Left forelimb (tissue), 1 donor: ENCODE results near the gene CHEK2.
A peak's percentile ranks its signal among the peaks of the same experiment; 100 is the strongest.
"Not testable (repeated sequence)": the region's sequence is repeated elsewhere in the genome, so short reads cannot be mapped to it uniquely, and the experiment has no call there.

Experiments used
- DNase-seq: peaks from one replicate; pipeline ENCODE4 v3.0.0-alpha.2; 2018; ENCODE audit warnings: low spot score

Gene CHEK2

GRCh38 chr22:28689796-28690195 lies 51.8 kb downstream of the CHEK2 start:
- DNase-seq: not testable (repeated sequence)

- not testable (repeated sequence) for DNase-seq
Observed at GRCh38 chr22:28682966-28683365, 58.7 kb downstream of the CHEK2 start.

- not testable (repeated sequence) for DNase-seq
Observed at GRCh38 chr22:28680813-28681490, 60.7 kb downstream of the CHEK2 start.

GRCh38 chr22:28679611-28680287 lies 61.9 kb downstream of the CHEK2 start, which contains the start of gene TTC28:
Gene TTC28, minus strand, starts transcription at chr22:28679840. Its CDS starts 117 bp downstream, at chr22:28679723.
- DNase-seq: peak; percentile 93

GRCh38 chr22:28678778-28679610 lies 62.6 kb downstream of the CHEK2 start:
- peak; percentile 69 for DNase-seq

GRCh38 chr22:28678170-28678569 lies 63.5 kb downstream of the CHEK2 start:
- not testable (repeated sequence) for DNase-seq

- DNase-seq: no peak
Observed at GRCh38 chr22:28674121-28674563, 67.5 kb downstream of the CHEK2 start.

GRCh38 chr22:28670756-28671155 lies 70.9 kb downstream of the CHEK2 start:
- DNase-seq: no peak

- no peak for DNase-seq
Observed at GRCh38 chr22:28670161-28670560, 71.5 kb downstream of the CHEK2 start.

- no peak for DNase-seq
Observed at GRCh38 chr22:28669387-28669786, 72.2 kb downstream of the CHEK2 start.

GRCh38 chr22:28663569-28663942 lies 78.1 kb downstream of the CHEK2 start:
- DNase-seq: not testable (repeated sequence)

GRCh38 chr22:28658448-28658847 lies 83.2 kb downstream of the CHEK2 start:
- no peak for DNase-seq

GRCh38 chr22:28656181-28656580 lies 85.4 kb downstream of the CHEK2 start:
- no peak for DNase-seq

- DNase-seq: no peak
Observed at GRCh38 chr22:28650463-28650862, 91.2 kb downstream of the CHEK2 start.

- DNase-seq: no peak
Observed at GRCh38 chr22:28648792-28649191, 92.8 kb downstream of the CHEK2 start.

GRCh38 chr22:28647216-28647615 lies 94.4 kb downstream of the CHEK2 start:
- DNase-seq: no peak

GRCh38 chr22:28639321-28639720 lies 102.3 kb downstream of the CHEK2 start:
- DNase-seq: no peak
